PC-3 (cell line): ENCODE data around the gene SLAMF6. TPM values are rescaled to one million over a fixed set of nuclear protein-coding genes. Genes with fewer than 3 reads are reported as not detected.

Experiments
- ATAC-seq: fragments of 200-7000 bp; cut with Tn5 transposase; 2 replicates; pipeline ENCODE4 v1.9.1; 2020; ENCODE audit warnings: mild to moderate bottlenecking, moderate library complexity
- BruUV-seq: library from RNA; stranded (reverse); fragments of 400-500 nt; replicated peaks from 2 replicates; lab custom pipeline; 2021; lab: Mats Ljungman, UMichigan
- CTCF ChIA-PET: fragments of 300-600 bp; sonication (Branson Sonifier 250); formaldehyde crosslinking; loops from one replicate; lab custom pipeline; 2022; ENCODE audit warnings: antibody characterized with exemption; lab: Charles Lee
- POLR2A ChIA-PET: fragments of 300-600 bp; sonication (Branson Sonifier 250); formaldehyde crosslinking; loops from one replicate; lab custom pipeline; 2022; ENCODE audit warnings: antibody characterized with exemption; ENCODE audit not compliant: unreplicated experiment; lab: Charles Lee
- DNase-seq: peaks from one replicate; pipeline ENCODE4 v3.0.0-alpha.2; 2015
- H2AFZ ChIP-seq: fragments of 300-600 bp; sonication (generic); 2 replicates; pipeline ENCODE4 v1.6.0; 2016; ENCODE audit warnings: antibody characterized with exemption, low read length
- H3F3A ChIP-seq: fragments of 300-600 bp; sonication (generic); one replicate; pipeline ENCODE4 v1.6.0; 2017; ENCODE audit warnings: antibody characterized with exemption, low read length, control low read depth, mild to moderate bottlenecking; ENCODE audit not compliant: unreplicated experiment
- H3K27ac ChIP-seq: fragments of 300-600 bp; sonication (generic); 2 replicates; pipeline ENCODE4 v1.5.1; 2016; ENCODE audit warnings: mild to moderate bottlenecking, low read length
- H3K27me3 ChIP-seq: fragments of 300-600 bp; sonication (generic); 2 replicates; pipeline ENCODE4 v1.6.1; 2016; ENCODE audit warnings: low read length, mixed read lengths
- H3K36me3 ChIP-seq: fragments of 300-600 bp; sonication (generic); 2 replicates; pipeline ENCODE4 v1.6.1; 2016; ENCODE audit warnings: low read depth, mixed run types, low read length, mixed read lengths
- H3K4me1 ChIP-seq: fragments of 300-600 bp; sonication (generic); 2 replicates; pipeline ENCODE4 v1.5.1; 2016; ENCODE audit warnings: low read length; ENCODE audit not compliant: insufficient read depth
- H3K4me2 ChIP-seq: fragments of 300-600 bp; sonication (generic); 2 replicates; pipeline ENCODE4 v1.6.0; 2016; ENCODE audit warnings: low read length
- H3K4me3 ChIP-seq: fragments of 300-600 bp; sonication (generic); 2 replicates; pipeline ENCODE4 v1.5.1; 2016; ENCODE audit warnings: mild to moderate bottlenecking, low read length, mixed read lengths
- H3K79me2 ChIP-seq: fragments of 300-600 bp; sonication (generic); 2 replicates; pipeline ENCODE4 v1.6.1; 2017; ENCODE audit warnings: low read length, mixed read lengths
- H3K9ac ChIP-seq: fragments of 300-600 bp; sonication (generic); 2 replicates; pipeline ENCODE4 v1.6.0; 2016; ENCODE audit warnings: mild to moderate bottlenecking, low read length
- H3K9me2 ChIP-seq: fragments of 300-600 bp; sonication (generic); replicated peaks from 2 replicates; pipeline ENCODE4 v1.6.1; 2016; ENCODE audit warnings: mixed run types, low read length, mixed read lengths
- H3K9me3 ChIP-seq: fragments of 300-600 bp; sonication (generic); 2 replicates; pipeline ENCODE4 v1.6.1; 2016; ENCODE audit warnings: low read length, mixed read lengths
- H4K20me1 ChIP-seq: fragments of 300-600 bp; sonication (generic); 2 replicates; pipeline ENCODE4 v1.6.1; 2016; ENCODE audit warnings: low read length, mixed read lengths
- CTCF ChIP-seq: fragments of 300-600 bp; sonication (generic); conservative IDR thresholded peaks from 2 replicates; pipeline ENCODE4 v1.5.1; 2017; ENCODE audit warnings: antibody characterized with exemption, low read depth, mild to moderate bottlenecking, low read length
- EZH2 ChIP-seq: fragments of 300-600 bp; sonication (generic); IDR thresholded peaks from one replicate; pipeline ENCODE4 v1.6.1; 2017; ENCODE audit warnings: antibody characterized with exemption, mild to moderate bottlenecking, low read length; ENCODE audit not compliant: unreplicated experiment
- EZH2phosphoT487 ChIP-seq: fragments of 300-600 bp; sonication (generic); IDR thresholded peaks from 2 replicates; pipeline ENCODE4 v1.6.1; 2018; ENCODE audit warnings: mild to moderate bottlenecking, antibody characterized with exemption, low read length, borderline replicate concordance
- intact Hi-C: fragments of 100-400 bp; cut with micrococcal nuclease; formaldehyde crosslinking; loops from 2 replicates; pipeline ENCODE4 v1.9.0; 2023
- total RNA-seq: library from RNA; depleted of rRNA; stranded (reverse); fragments of >200 nt; gene quantifications from 2 replicates; pipeline ENCODE4 v1.2.3, GENCODE V29; 2014

SLAMF6 gene
- total RNA-seq, 1 experiment from 2014 or later: not detected

GRCh38 chr1:160453443-160453842 lies 69.6 kb downstream of the SLAMF6 start:
- no peak for TF ChIP-seq CTCF
- TF ChIP-seq EZH2: no peak
- no peak for TF ChIP-seq EZH2phosphoT487
- ChIA-PET POLR2A (no interaction called here), CTCF (no interaction called here)
- no peaks in the 10 kb centered on the region for H4K20me1 ChIP-seq
- H3K4me2 ChIP-seq: no peak overlapping the region
- no peaks in the 10 kb centered on the region for H3K9me2 ChIP-seq
- no peaks in the 10 kb centered on the region for H3F3A ChIP-seq
- H3K9ac ChIP-seq: no peak overlapping the region
- ATAC-seq: no peak
- H3K79me2 ChIP-seq: no peaks in the 10 kb centered on the region
- H3K4me3 ChIP-seq: no peak overlapping the region
- peaks cover 81% of the 10 kb centered on the region for H3K27me3 ChIP-seq
- H3K4me1 ChIP-seq: no peaks in the 10 kb centered on the region
- H3K9me3 ChIP-seq: no peaks in the 10 kb centered on the region
- H3K27ac ChIP-seq: no peak overlapping the region
- intact Hi-C loops: no loop called here
- no peak overlapping the region for H2AFZ ChIP-seq
- no TSS peak for BruUV-seq
- DNase-seq: no peak
- no peaks in the 10 kb centered on the region for H3K36me3 ChIP-seq

GRCh38 chr1:160451859-160452232 lies 71.2 kb downstream of the SLAMF6 start:
- H3K4me2 ChIP-seq: no peak overlapping the region
- no peaks in the 10 kb centered on the region for H3K4me1 ChIP-seq
- no peaks in the 10 kb centered on the region for H3K9me3 ChIP-seq
- H2AFZ ChIP-seq: no peak overlapping the region
- no peak overlapping the region for H3K9ac ChIP-seq
- ATAC-seq: no peak
- H3K79me2 ChIP-seq: no peaks in the 10 kb centered on the region
- H3K9me2 ChIP-seq: no peaks in the 10 kb centered on the region
- DNase-seq: no peak
- BruUV-seq: no TSS peak
- H3K27ac ChIP-seq: no peak overlapping the region
- H4K20me1 ChIP-seq: no peaks in the 10 kb centered on the region
- H3K36me3 ChIP-seq: no peaks in the 10 kb centered on the region
- no peak for TF ChIP-seq CTCF
- no peak for TF ChIP-seq EZH2phosphoT487
- no peak for TF ChIP-seq EZH2
- intact Hi-C loops: no loop called here
- no peak overlapping the region for H3K4me3 ChIP-seq
- POLR2A ChIA-PET: no interaction called here
- peaks cover 75% of the 10 kb centered on the region for H3K27me3 ChIP-seq
- CTCF ChIA-PET: no interaction called here
- no peaks in the 10 kb centered on the region for H3F3A ChIP-seq

GRCh38 chr1:160451119-160451858 lies 71.8 kb downstream of the SLAMF6 start:
- Histone ChIP-seq H3K9ac (no peak overlapping the region), H3K4me2 (no peak overlapping the region), H4K20me1 (no peaks in the 10 kb centered on the region), H3K4me3 (no peak overlapping the region), H3F3A (no peaks in the 10 kb centered on the region), H3K79me2 (no peaks in the 10 kb centered on the region), H3K27me3 (peaks cover 73% of the 10 kb centered on the region), H3K9me2 (no peaks in the 10 kb centered on the region), H3K4me1 (no peaks in the 10 kb centered on the region), H2AFZ (no peak overlapping the region), H3K27ac (no peak overlapping the region), H3K9me3 (no peaks in the 10 kb centered on the region), H3K36me3 (no peaks in the 10 kb centered on the region)
- CTCF ChIA-PET: no interaction called here
- TF ChIP-seq CTCF (no peak), EZH2 (no peak), EZH2phosphoT487 (no peak)
- POLR2A ChIA-PET: no interaction called here
- ATAC-seq (no peak), DNase-seq (no peak)
- intact Hi-C loops: no loop called here
- no TSS peak for BruUV-seq
